Liver (tissue), 9 donors: ENCODE results near the gene KCNK18. TPM values are rescaled to one million over a fixed set of nuclear protein-coding genes. Genes with fewer than 3 reads are reported as not detected.
A peak's percentile ranks its signal among the peaks of the same experiment; 100 is the strongest.

Source experiments
- DNase-seq: peaks from one replicate; pipeline ENCODE4 v3.0.0-alpha.2; 2017; ENCODE audit warnings: low spot score
- H3K27ac ChIP-seq, 2 donors: one replicate each; pipeline ENCODE4 v1.7.0; 2013; ENCODE audit warnings: inconsistent platforms in 2 of 2, low read length in 2 of 2, control low read depth in 1 of 2, low read depth in 1 of 2, mild to moderate bottlenecking in 1 of 2
- H3K27me3 ChIP-seq, 4 donors: one replicate each; pipeline versions ENCODE4 v1.6.1 to v1.7.0; 2013; ENCODE audit warnings: low read length in 3 of 4, inconsistent platforms in 1 of 4, mild to moderate bottlenecking in 1 of 4, moderate library complexity in 1 of 4; ENCODE audit not compliant: control insufficient read depth in 4 of 4, insufficient read depth in 4 of 4
- H3K36me3 ChIP-seq, 4 donors: one replicate each; pipeline versions ENCODE4 v1.6.1 to v1.7.0; 2013; ENCODE audit warnings: low read length in 3 of 4, mild to moderate bottlenecking in 3 of 4, low read depth in 1 of 4, moderate library complexity in 1 of 4; ENCODE audit not compliant: control insufficient read depth in 4 of 4, insufficient read depth in 3 of 4
- H3K4me1 ChIP-seq, 4 donors: one replicate each; pipeline versions ENCODE4 v1.6.1 to v1.7.0; 2013; ENCODE audit warnings: low read length in 3 of 4, mild to moderate bottlenecking in 3 of 4, moderate library complexity in 1 of 4; ENCODE audit not compliant: control insufficient read depth in 4 of 4, insufficient read depth in 4 of 4
- H3K4me3 ChIP-seq, 3 donors: one replicate each; pipeline versions ENCODE4 v1.6.1 to v1.7.0; 2013; ENCODE audit warnings: low read length in 3 of 3, control low read depth in 1 of 3, low read depth in 1 of 3, mild to moderate bottlenecking in 1 of 3
- H3K9ac ChIP-seq, 2 donors: one replicate each; pipeline ENCODE4 v1.7.0; 2013; ENCODE audit warnings: low read length in 2 of 2, mild to moderate bottlenecking in 2 of 2, moderate library complexity in 2 of 2, control low read depth in 1 of 2, low read depth in 1 of 2
- H3K9me3 ChIP-seq, 4 donors: one replicate each; pipeline versions ENCODE4 v1.6.1 to v1.7.0; 2013; ENCODE audit warnings: low read length in 3 of 4; ENCODE audit not compliant: control insufficient read depth in 4 of 4
- ATF3 ChIP-seq: IDR thresholded peaks from 2 replicates; pipeline ENCODE4 v1.6.1; 2016; ENCODE audit warnings: antibody characterized with exemption
- CTCF ChIP-seq: fragments of 150-350 bp; IDR thresholded peaks from 2 replicates; pipeline ENCODE4 v1.5.1; 2017; ENCODE audit warnings: improper control_type of control experiment, low read depth, low read length; ENCODE audit not compliant: missing input control
- EGR1 ChIP-seq, 2 donors: IDR thresholded peaks; 2 replicates each; pipeline ENCODE4 v1.6.1; 2016 to 2018; ENCODE audit warnings: antibody characterized with exemption in 2 of 2, low read depth in 2 of 2
- FOXA1 ChIP-seq: IDR thresholded peaks from 2 replicates; pipeline ENCODE4 v1.6.1; 2016; ENCODE audit warnings: antibody characterized with exemption
- FOXA2 ChIP-seq: IDR thresholded peaks from 2 replicates; pipeline ENCODE4 v1.6.1; 2016; ENCODE audit warnings: antibody characterized with exemption
- GABPA ChIP-seq, 2 donors: IDR thresholded peaks in 1 of 2; conservative IDR thresholded peaks in 1 of 2; 2 replicates each; pipeline ENCODE4 v1.6.1; 2016; ENCODE audit warnings: antibody characterized with exemption in 2 of 2, mild to moderate bottlenecking in 1 of 2, moderate library complexity in 1 of 2
- HNF4A ChIP-seq, 2 donors: conservative IDR thresholded peaks; 2 replicates each; pipeline ENCODE4 v1.6.1; 2016; ENCODE audit warnings: antibody characterized with exemption in 2 of 2, mild to moderate bottlenecking in 2 of 2
- HNF4G ChIP-seq: IDR thresholded peaks from 2 replicates; pipeline ENCODE4 v1.6.1; 2016; ENCODE audit warnings: antibody characterized with exemption
- JUND ChIP-seq, 2 donors: IDR thresholded peaks; 2 replicates each; pipeline ENCODE4 v1.6.1; 2016; ENCODE audit warnings: antibody characterized with exemption in 2 of 2
- MAX ChIP-seq: IDR thresholded peaks from 2 replicates; pipeline ENCODE4 v1.6.1; 2016; ENCODE audit warnings: antibody characterized with exemption
- NR2F2 ChIP-seq: IDR thresholded peaks from 2 replicates; pipeline ENCODE4 v1.6.1; 2016; ENCODE audit warnings: antibody characterized with exemption
- RAD21 ChIP-seq, 2 donors: IDR thresholded peaks; 2 replicates each; pipeline ENCODE4 v1.6.1; 2016; ENCODE audit warnings: antibody characterized with exemption in 2 of 2, mild to moderate bottlenecking in 2 of 2
- RXRA ChIP-seq, 2 donors: IDR thresholded peaks; 2 replicates each; pipeline ENCODE4 v1.6.1; 2017 to 2018; ENCODE audit warnings: antibody characterized with exemption in 2 of 2, mild to moderate bottlenecking in 1 of 2
- SP1 ChIP-seq: IDR thresholded peaks from 2 replicates; pipeline ENCODE4 v1.6.1; 2018; ENCODE audit warnings: antibody characterized with exemption, mild to moderate bottlenecking
- TAF1 ChIP-seq: conservative IDR thresholded peaks from 2 replicates; pipeline ENCODE4 v1.6.1; 2016; ENCODE audit warnings: antibody characterized with exemption, mild to moderate bottlenecking
- YY1 ChIP-seq: IDR thresholded peaks from 2 replicates; pipeline ENCODE4 v1.6.1; 2016; ENCODE audit warnings: antibody characterized with exemption, mild to moderate bottlenecking
- ZBTB33 ChIP-seq: IDR thresholded peaks from 2 replicates; pipeline ENCODE4 v1.6.1; 2016; ENCODE audit warnings: antibody characterized with exemption
- WGBS: extraction: QIAGEN DNeasy Blood & Tissue Kit; methylation state at CpG from one replicate; pipeline ENCODE4 v1.1.7; 2013; 5-methylcytosine and 5-hydroxymethylcytosine counted together
- polyA plus RNA-seq, 2 donors: library from polyadenylated mRNA; stranded (reverse) in 1 of 2; unstranded in 1 of 2; fragments of 200-250 nt in 1 of 2; fragments of >200 nt in 1 of 2; fragmentation: Nextera tagmentation in 1 of 2; extraction: Ambion mirVana in 1 of 2; gene quantifications; one replicate each; pipeline versions ENCODE4 v1.2.1 to v1.2.3, GENCODE V29; 2013 to 2015
- total RNA-seq, 2 donors: library from RNA; depleted of rRNA; stranded (reverse); fragments of >200 nt; gene quantifications; one replicate each; pipeline ENCODE4 v1.2.3, GENCODE V29; 2014
- donor health status: healthy.
- donor health status: healthy.
- donor health status: healthy.
- donor health status: healthy.
- donor health status: healthy.

The KCNK18 gene
- total and polyA plus RNA-seq, 4 donors = not detected

- no peak overlapping the region for H3K9ac ChIP-seq
- H3K9me3 ChIP-seq = peaks cover 0 to 2% (median 0%) of the 10 kb centered on the region in 4 donors
- H3K27ac ChIP-seq = no peak overlapping the region
- H3K4me3 ChIP-seq = no peak overlapping the region
- WGBS = 16% methylated on average over 6 of the region's 6 CpGs
- DNase-seq = no peak
- H3K27me3 ChIP-seq = peaks cover 0 to 47% (median 25%) of the 10 kb centered on the region in 4 donors
- H3K36me3 ChIP-seq = no peaks in the 10 kb centered on the region
- TF ChIP-seq RAD21 (IDR thresholded peaks at IDR 0.05) (no peak), TAF1 (no peak), FOXA1 (no peak), YY1 (no peak), ZBTB33 (no peak), MAX (no peak), SP1 (no peak), FOXA2 (no peak), HNF4A (conservative IDR thresholded peaks at IDR 0.05) (no peak), GABPA (IDR thresholded peaks at IDR 0.05 in 1 of 2, conservative IDR thresholded peaks at IDR 0.05 in 1 of 2) (no peak), JUND (IDR thresholded peaks at IDR 0.05) (no peak), EGR1 (IDR thresholded peaks at IDR 0.05; ENCODE audit: low read depth in 2 of 2) (no peak), ATF3 (no peak), RXRA (IDR thresholded peaks at IDR 0.05) (no peak), HNF4G (no peak), NR2F2 (no peak), CTCF (no peak)
- peaks cover 12 to 31% (median 18%) of the 10 kb centered on the region in 4 donors for H3K4me1 ChIP-seq
Measured at GRCh38 chr10:117161386-117162033, 35.8 kb upstream of the KCNK18 start.

- Histone ChIP-seq H3K36me3 (no peaks in the 10 kb centered on the region), H3K4me1 (peaks cover 12 to 31% (median 18%) of the 10 kb centered on the region in 4 donors), H3K27me3 (peaks cover 0 to 49% (median 25%) of the 10 kb centered on the region in 4 donors), H3K9ac (no peak overlapping the region), H3K4me3 (peak overlapping the region in 1 of 3 donors; percentile 24), H3K27ac (no peak overlapping the region), H3K9me3 (peaks cover 0 to 2% (median 0%) of the 10 kb centered on the region in 4 donors)
- DNase-seq = no peak
- TF ChIP-seq GABPA (IDR thresholded peaks at IDR 0.05 in 1 of 2, conservative IDR thresholded peaks at IDR 0.05 in 1 of 2) (no peak), RXRA (IDR thresholded peaks at IDR 0.05) (no peak), FOXA2 (no peak)
- 7% methylated on average over 39 of the region's 39 CpGs for WGBS
Measured at GRCh38 chr10:117162093-117163060, 34.9 kb upstream of the KCNK18 start.
